Measurements from ENCODE around the gene NPAS2.

GRCh38 chr2:100855606-100856005 lies 35.7 kb downstream of the NPAS2 start:
- TF ChIP-seq EZH2 (IDR thresholded peaks at IDR 0.05; ENCODE audit: low read length, missing control alignments) (no peak), CTCF (conservative IDR thresholded peaks at IDR 0.05 in 1 of 2, IDR thresholded peaks at IDR 0.05 in 1 of 2; ENCODE audit: low read depth in 1 of 2, low read length in 2 of 2) (no peak)
